Left lung (tissue), 10 donors: ENCODE results near the gene MPEG1. TPM values are rescaled to one million over a fixed set of nuclear protein-coding genes. Genes with fewer than 3 reads are reported as not detected.

Experiments used
- ATAC-seq: fragments of 200-7000 bp; cut with Tn5 transposase; one replicate; pipeline ENCODE4 v1.9.1; 2020; ENCODE audit warnings: moderate library complexity
- DNase-seq, 4 donors: peaks; one replicate each; pipeline ENCODE4 v3.0.0-alpha.2; 2013 to 2020
- H3K27ac ChIP-seq, 2 donors: fragments of 200-600 bp; sonication (generic) in 1 of 2; one replicate each; pipeline versions ENCODE4 v1.5.0 to v1.8.0; 2020 to 2021
- H3K27me3 ChIP-seq, 2 donors: fragments of 200-600 bp; sonication (generic) in 1 of 2; one replicate each; pipeline versions ENCODE4 v1.5.0 to v1.8.0; 2020 to 2021
- H3K36me3 ChIP-seq, 2 donors: fragments of 200-600 bp; sonication (generic) in 1 of 2; one replicate each; pipeline versions ENCODE4 v1.5.0 to v1.8.0; 2020 to 2021
- H3K4me1 ChIP-seq, 2 donors: fragments of 200-600 bp; one replicate each; pipeline ENCODE4 v1.8.0; 2021
- H3K4me3 ChIP-seq, 2 donors: fragments of 200-600 bp; sonication (generic) in 1 of 2; one replicate each; pipeline versions ENCODE4 v1.5.0 to v1.8.0; 2020 to 2021; ENCODE audit warnings: mild to moderate bottlenecking in 1 of 2
- H3K9me3 ChIP-seq, 2 donors: fragments of 200-600 bp; sonication (generic) in 1 of 2; one replicate each; pipeline versions ENCODE4 v1.5.0 to v1.8.0; 2020 to 2021
- intact Hi-C, 2 donors: fragments of 100-400 bp; cut with DNase I; formaldehyde crosslinking; loops; one replicate each; pipeline versions ENCODE4 v1.11.2 to v1.14.2; 2022
- polyA plus RNA-seq, 6 donors: library from polyadenylated mRNA; unstranded; fragments of 120-200 nt; gene quantifications; one replicate each; pipeline ENCODE4 v1.2.1, GENCODE V29; 2013; ENCODE audit not compliant: insufficient read length in 6 of 6
- total RNA-seq, 2 donors: library from RNA; stranded (reverse); fragmentation: NEBNext Ultra II Directional; extraction: Animal tissue kit (Norgen Biotek cat#: 25700); gene quantifications; one replicate each; pipeline ENCODE4 v1.2.1, GENCODE V29; 2021
- TF ChIP-seq, protein P1 (sequence below), 2 donors: fragments of 200-600 bp; sonication (generic) in 1 of 2; IDR thresholded peaks; one replicate each; pipeline versions ENCODE4 v1.5.0 to v1.8.0; 2021; ENCODE audit warnings: antibody characterized with exemption in 2 of 2
- donor health status: DM: no; HTN: yes; CAD: no.
- donor health status: DM: no; HTN: no; CAD: no.

The MPEG1 gene
- total and polyA plus RNA-seq, 8 donors, result 12.3 to 68.7 (median 15.8) TPM

DNA sequence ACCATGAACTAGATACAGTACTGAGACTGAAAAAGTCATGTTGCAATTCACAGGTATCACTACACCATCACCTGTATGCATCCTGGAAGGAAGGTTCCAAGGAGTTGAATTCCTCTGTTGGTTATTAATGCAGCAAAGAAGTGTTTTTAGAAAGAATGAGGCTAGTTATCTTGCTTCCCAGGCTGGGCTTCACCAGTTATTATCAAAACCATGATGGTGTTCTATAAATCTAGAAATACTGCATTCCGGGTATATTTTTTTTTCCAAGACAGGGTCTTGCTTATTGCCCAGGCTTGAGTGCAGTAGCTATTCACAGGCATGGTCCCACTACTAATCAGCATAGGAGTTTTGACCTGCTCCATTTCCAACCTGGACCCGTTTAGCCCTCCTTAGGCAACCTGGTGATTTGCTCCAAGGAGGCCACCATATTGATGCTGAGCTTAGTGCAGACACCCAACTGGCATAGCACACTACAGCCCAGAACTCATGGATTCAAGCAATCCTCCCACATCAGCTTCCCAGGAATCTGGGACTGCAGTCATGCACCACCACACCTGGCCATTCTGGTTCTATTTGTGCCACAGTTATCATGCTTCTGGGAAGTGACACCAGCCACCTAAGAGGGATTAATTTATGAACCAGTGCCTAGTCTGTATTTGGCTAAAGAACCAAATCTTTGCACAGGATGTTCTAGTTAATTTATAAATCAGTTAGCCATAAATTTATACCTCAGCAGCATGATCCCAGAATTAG, 1.6 kb upstream of the MPEG1 start:
- no peaks in the 10 kb centered on the region for H3K27me3 ChIP-seq
- H3K9me3 ChIP-seq, result no peaks in the 10 kb centered on the region
- no peak overlapping the region for H3K4me3 ChIP-seq
- peaks cover 0 to 40% of the 10 kb centered on the region in 2 donors for H3K4me1 ChIP-seq
- intact Hi-C loops, result no loop called here
- ATAC-seq, result no peak
- H3K36me3 ChIP-seq, result no peaks in the 10 kb centered on the region
- no peak for DNase-seq
- TF ChIP-seq, protein P1, sequence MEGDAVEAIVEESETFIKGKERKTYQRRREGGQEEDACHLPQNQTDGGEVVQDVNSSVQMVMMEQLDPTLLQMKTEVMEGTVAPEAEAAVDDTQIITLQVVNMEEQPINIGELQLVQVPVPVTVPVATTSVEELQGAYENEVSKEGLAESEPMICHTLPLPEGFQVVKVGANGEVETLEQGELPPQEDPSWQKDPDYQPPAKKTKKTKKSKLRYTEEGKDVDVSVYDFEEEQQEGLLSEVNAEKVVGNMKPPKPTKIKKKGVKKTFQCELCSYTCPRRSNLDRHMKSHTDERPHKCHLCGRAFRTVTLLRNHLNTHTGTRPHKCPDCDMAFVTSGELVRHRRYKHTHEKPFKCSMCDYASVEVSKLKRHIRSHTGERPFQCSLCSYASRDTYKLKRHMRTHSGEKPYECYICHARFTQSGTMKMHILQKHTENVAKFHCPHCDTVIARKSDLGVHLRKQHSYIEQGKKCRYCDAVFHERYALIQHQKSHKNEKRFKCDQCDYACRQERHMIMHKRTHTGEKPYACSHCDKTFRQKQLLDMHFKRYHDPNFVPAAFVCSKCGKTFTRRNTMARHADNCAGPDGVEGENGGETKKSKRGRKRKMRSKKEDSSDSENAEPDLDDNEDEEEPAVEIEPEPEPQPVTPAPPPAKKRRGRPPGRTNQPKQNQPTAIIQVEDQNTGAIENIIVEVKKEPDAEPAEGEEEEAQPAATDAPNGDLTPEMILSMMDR (IDR thresholded peaks at IDR 0.05), result no peak
- H3K27ac ChIP-seq, result no peak overlapping the region

DNA sequence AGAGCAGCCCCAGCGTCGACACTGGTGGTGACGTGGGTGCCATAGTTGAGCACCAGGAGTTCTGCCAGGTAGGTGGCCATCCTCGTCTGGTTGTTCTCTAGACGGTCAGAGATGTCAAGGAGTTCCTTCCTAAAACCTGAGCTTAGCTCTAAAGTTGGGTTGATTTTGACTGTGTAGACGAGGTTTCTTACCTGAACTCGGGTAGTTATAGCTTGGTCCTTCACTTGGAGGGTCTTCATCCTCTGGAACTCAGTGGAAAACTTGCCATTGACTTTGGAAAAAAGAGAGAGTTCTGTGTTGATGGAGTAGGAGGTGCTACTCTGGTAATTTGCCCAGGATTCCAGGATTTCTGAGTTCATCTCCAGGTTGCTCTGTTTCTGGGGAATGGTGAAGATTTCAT, 505 bp downstream of the MPEG1 start:
- TF ChIP-seq, protein P1 (IDR thresholded peaks at IDR 0.05), result no peak
- Histone ChIP-seq H3K4me3 (peak overlapping the region in 1 of 2 donors; percentile 44), H3K27ac (peak overlapping the region in 1 of 2 donors; percentile 85), H3K27me3 (no peaks in the 10 kb centered on the region), H3K36me3 (no peaks in the 10 kb centered on the region), H3K4me1 (peaks cover 8 to 52% of the 10 kb centered on the region in 2 donors), H3K9me3 (no peaks in the 10 kb centered on the region)
- no peak for ATAC-seq
- DNase-seq, result no peak
- intact Hi-C loops, result no loop called here

DNA sequence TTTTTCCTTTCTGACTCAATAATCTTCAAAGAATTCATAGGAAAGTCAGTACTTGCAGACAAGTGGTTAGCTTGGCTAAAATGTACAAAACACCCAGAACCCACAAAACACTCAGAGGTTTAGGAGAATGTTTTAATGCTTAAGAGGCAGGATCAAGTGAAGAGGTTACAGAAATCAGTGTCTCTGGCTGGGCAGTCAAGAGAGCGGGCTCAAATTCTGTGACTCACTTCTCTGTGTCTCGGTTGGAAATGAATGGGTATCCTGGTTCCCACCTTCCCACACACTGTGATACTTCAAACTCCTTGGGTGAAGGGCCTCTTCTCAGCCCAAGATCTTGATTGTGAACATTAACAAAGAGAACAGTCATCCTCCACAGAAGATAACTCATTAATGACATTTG, 3.8 kb downstream of the MPEG1 start:
- H3K4me3 ChIP-seq, result peak overlapping the region; percentile 11 to 44
- TF ChIP-seq, protein P1 (IDR thresholded peaks at IDR 0.05), result no peak
- no peaks in the 10 kb centered on the region for H3K27me3 ChIP-seq
- peaks cover 0 to 18% of the 10 kb centered on the region in 2 donors for H3K36me3 ChIP-seq
- peaks cover 8 to 62% of the 10 kb centered on the region in 2 donors for H3K4me1 ChIP-seq
- ATAC-seq (peak; percentile 66), DNase-seq (no peak)
- no peaks in the 10 kb centered on the region for H3K9me3 ChIP-seq
- H3K27ac ChIP-seq, result peak overlapping the region; percentile 13 to 51
- intact Hi-C loops, result loop anchor here in 1 of 2 donors (5.0 to 10.0 kb wide), 2 partner anchors 37 to 76 kb away; partner anchors contain the start of gene DTX4

DNA sequence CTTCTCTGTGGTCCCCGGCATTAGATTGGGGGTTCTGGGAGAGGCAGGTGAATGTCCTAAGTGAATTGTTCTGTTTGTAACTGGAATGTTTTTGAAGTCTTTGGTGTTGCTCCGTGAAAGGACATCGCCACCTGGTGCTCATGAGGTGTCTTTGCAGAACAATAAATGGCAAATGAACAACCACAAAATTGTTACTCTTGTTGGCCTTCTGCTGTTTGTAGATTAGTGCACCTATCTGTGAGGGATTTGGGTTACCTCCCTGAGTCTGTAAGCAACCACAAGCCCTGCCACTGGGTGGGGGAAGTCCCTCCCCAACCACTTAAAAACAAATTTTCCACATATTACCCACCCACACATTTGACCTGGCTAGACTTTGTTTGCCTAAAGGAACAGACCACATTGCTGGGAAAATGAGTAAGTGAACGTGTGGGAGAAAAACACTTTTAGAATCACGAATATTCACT, 4.7 kb downstream of the MPEG1 start:
- TF ChIP-seq, protein P1 (IDR thresholded peaks at IDR 0.05), result peak; percentile 57
- peaks cover 0 to 23% of the 10 kb centered on the region in 2 donors for H3K36me3 ChIP-seq
- intact Hi-C loops, result loop anchor here in 1 of 2 donors (5.0 to 10.0 kb wide), 2 partner anchors 36 to 77 kb away; partner anchors contain the start of gene DTX4
- H3K9me3 ChIP-seq, result no peaks in the 10 kb centered on the region
- DNase-seq, result peak in 2 of 4 donors; percentile 45 to 75
- ATAC-seq, result peak; percentile 77
- peaks cover 8 to 57% of the 10 kb centered on the region in 2 donors for H3K4me1 ChIP-seq
- H3K4me3 ChIP-seq, result peak overlapping the region in 1 of 2 donors; percentile 44
- H3K27me3 ChIP-seq, result no peaks in the 10 kb centered on the region
- H3K27ac ChIP-seq, result peak overlapping the region; percentile 13 to 51

DNA sequence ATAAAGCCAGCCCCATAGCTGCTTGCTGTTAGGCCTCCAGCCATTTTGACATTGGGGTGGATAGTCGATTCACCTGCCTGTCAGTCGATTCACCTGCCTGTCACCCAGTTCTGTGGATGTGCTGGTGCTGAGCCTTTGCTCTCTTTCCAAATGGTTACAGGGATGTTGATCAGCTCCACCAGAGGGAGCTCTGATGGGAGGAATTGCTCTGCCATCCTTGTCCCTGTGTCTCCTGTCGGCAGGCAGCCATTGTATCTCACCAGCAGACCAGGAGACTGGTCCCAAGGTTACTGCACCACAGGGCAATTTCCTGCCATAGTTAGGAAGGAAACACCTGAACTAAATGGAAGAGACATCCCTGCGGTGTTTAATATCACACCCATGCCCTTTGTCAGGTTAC, 6.1 kb downstream of the MPEG1 start:
- Histone ChIP-seq H3K27me3 (no peaks in the 10 kb centered on the region), H3K27ac (no peak overlapping the region), H3K9me3 (no peaks in the 10 kb centered on the region), H3K36me3 (peaks cover 0 to 26% of the 10 kb centered on the region in 2 donors), H3K4me1 (peaks cover 8 to 50% of the 10 kb centered on the region in 2 donors), H3K4me3 (no peak overlapping the region)
- TF ChIP-seq, protein P1 (IDR thresholded peaks at IDR 0.05), result peak; percentile 31 to 57
- intact Hi-C loops, result loop anchor here in 1 of 2 donors (5.0 to 10.0 kb wide), 2 partner anchors 34 to 78 kb away; partner anchors contain the start of gene DTX4
- DNase-seq (no peak), ATAC-seq (peak; percentile 42)
